NCI-H2107 treated with DMSO at 0.1 percent for 48 hours (cell line): ENCODE results near the gene TMEM232.
"Not testable (repeated sequence)": the region's sequence is repeated elsewhere in the genome, so short reads cannot be mapped to it uniquely, and the experiment has no call there.

Source experiments
- DNase-seq: peaks from one replicate; lab custom pipeline; 2025; ENCODE audit not compliant: unreplicated experiment; lab: John Stamatoyannopoulos, UW

TMEM232 gene

GRCh38 chr5:110707260-110707844 is 19.1 kb downstream of the TMEM232 start:
- DNase-seq: no peak

- no peak for DNase-seq
These were observed 21.1 kb downstream of the TMEM232 start for GRCh38 chr5:110705349-110705748.

- DNase-seq: no peak
These were observed 23.0 kb downstream of the TMEM232 start for GRCh38 chr5:110703481-110703880.

GRCh38 chr5:110702704-110703103 is 23.8 kb downstream of the TMEM232 start:
- DNase-seq: no peak

- no peak for DNase-seq
These were observed 24.2 kb downstream of the TMEM232 start for GRCh38 chr5:110702300-110702699.

GRCh38 chr5:110692669-110693068 is 33.8 kb downstream of the TMEM232 start:
- not testable (repeated sequence) for DNase-seq

GRCh38 chr5:110690587-110690986 is 35.9 kb downstream of the TMEM232 start:
- not testable (repeated sequence) for DNase-seq

GRCh38 chr5:110687485-110687884 is 39.0 kb downstream of the TMEM232 start:
- DNase-seq: no peak

- DNase-seq: no peak
These were observed 40.2 kb downstream of the TMEM232 start for GRCh38 chr5:110686270-110686669.

GRCh38 chr5:110681953-110682352 is 44.5 kb downstream of the TMEM232 start:
- DNase-seq: no peak

GRCh38 chr5:110681109-110681508 is 45.4 kb downstream of the TMEM232 start:
- DNase-seq: no peak

GRCh38 chr5:110676554-110676953 is 49.9 kb downstream of the TMEM232 start:
- DNase-seq: not testable (repeated sequence)

- no peak for DNase-seq
These were observed 61.2 kb downstream of the TMEM232 start for GRCh38 chr5:110665184-110665726.

GRCh38 chr5:110663525-110663924 is 62.9 kb downstream of the TMEM232 start:
- DNase-seq: no peak

- no peak for DNase-seq
These were observed 68.5 kb downstream of the TMEM232 start for GRCh38 chr5:110658006-110658405.

GRCh38 chr5:110653231-110653970 is 73.1 kb downstream of the TMEM232 start:
- no peak for DNase-seq

- no peak for DNase-seq
These were observed 75.0 kb downstream of the TMEM232 start for GRCh38 chr5:110651507-110651906.

- no peak for DNase-seq
These were observed 82.1 kb downstream of the TMEM232 start for GRCh38 chr5:110644357-110644756.

- no peak for DNase-seq
These were observed 87.2 kb downstream of the TMEM232 start for GRCh38 chr5:110638970-110639902.

GRCh38 chr5:110634475-110634874 is 92.0 kb downstream of the TMEM232 start:
- DNase-seq: no peak

GRCh38 chr5:110631236-110631635 is 95.2 kb downstream of the TMEM232 start:
- DNase-seq: no peak
